ENCODE data around the gene FAM53B. TPM values are rescaled to one million over a fixed set of nuclear protein-coding genes. Genes with fewer than 3 reads are reported as not detected.

FAM53B gene
- total RNA-seq, 1 donor from 2014 or later, result 53.4 TPM

GRCh38 chr10:124575107-124576035, 168.8 kb downstream of the FAM53B start:
- TF ChIP-seq CTCF (IDR thresholded peaks at IDR 0.05; ENCODE audit: borderline replicate concordance), result no peak
- intact Hi-C loops (cut with micrococcal nuclease), result no loop called here
- H3K9me3 ChIP-seq (replicated peaks), result peaks cover 11% of the 10 kb centered on the region
- H3K36me3 ChIP-seq, result no peaks in the 10 kb centered on the region
- no peak for DNase-seq
- no peak overlapping the region for H3K27ac ChIP-seq (replicated peaks)
- no peaks in the 10 kb centered on the region for H3K4me1 ChIP-seq
- H3K4me3 ChIP-seq, result no peak overlapping the region
- no peaks in the 10 kb centered on the region for H3K27me3 ChIP-seq (ENCODE audit: low read depth)

GRCh38 chr10:124574456-124575070, 169.6 kb downstream of the FAM53B start:
- no peak overlapping the region for H3K4me3 ChIP-seq
- no peaks in the 10 kb centered on the region for H3K4me1 ChIP-seq
- no peaks in the 10 kb centered on the region for H3K27me3 ChIP-seq (ENCODE audit: low read depth)
- no peak overlapping the region for H3K27ac ChIP-seq (replicated peaks)
- intact Hi-C loops (cut with micrococcal nuclease), result no loop called here
- TF ChIP-seq CTCF (IDR thresholded peaks at IDR 0.05; ENCODE audit: borderline replicate concordance), result no peak
- no peak for DNase-seq
- H3K36me3 ChIP-seq, result no peaks in the 10 kb centered on the region
- peaks cover 3% of the 10 kb centered on the region for H3K9me3 ChIP-seq (replicated peaks)

- Histone ChIP-seq H3K27ac (replicated peaks) (no peak overlapping the region), H3K27me3 (ENCODE audit: low read depth) (no peaks in the 10 kb centered on the region), H3K9me3 (replicated peaks) (no peaks in the 10 kb centered on the region), H3K36me3 (no peaks in the 10 kb centered on the region), H3K4me3 (no peak overlapping the region), H3K4me1 (no peaks in the 10 kb centered on the region)
- TF ChIP-seq CTCF (IDR thresholded peaks at IDR 0.05; ENCODE audit: borderline replicate concordance), result no peak
- intact Hi-C loops (cut with micrococcal nuclease), result no loop called here
- DNase-seq, result no peak
These were observed 170.3 kb downstream of the FAM53B start for GRCh38 chr10:124573726-124574455.

DNA sequence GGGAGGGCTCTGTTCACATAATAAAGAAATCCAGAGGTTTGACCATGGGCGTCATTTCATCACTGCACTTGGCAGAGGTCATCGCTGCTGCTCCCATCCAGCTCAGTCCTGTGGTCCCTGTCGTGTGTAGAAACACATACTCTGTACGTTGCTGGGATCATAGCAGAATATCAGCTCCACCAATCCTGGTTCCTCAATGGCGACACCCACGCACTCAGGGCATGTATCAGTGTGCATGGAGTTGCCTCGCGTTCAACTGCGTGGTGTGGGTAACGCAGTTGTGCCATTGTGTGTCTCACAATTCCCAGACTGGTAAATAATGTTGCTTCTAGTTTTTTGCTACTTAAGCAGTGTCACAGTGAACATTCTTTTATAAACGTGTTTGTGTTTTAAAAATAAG, 171.4 kb downstream of the FAM53B start:
- Histone ChIP-seq H3K27ac (replicated peaks) (no peak overlapping the region), H3K4me3 (no peak overlapping the region), H3K9me3 (replicated peaks) (no peaks in the 10 kb centered on the region), H3K27me3 (ENCODE audit: low read depth) (no peaks in the 10 kb centered on the region), H3K4me1 (no peaks in the 10 kb centered on the region), H3K36me3 (no peaks in the 10 kb centered on the region)
- no peak for DNase-seq
- intact Hi-C loops (cut with micrococcal nuclease), result no loop called here
- no peak for TF ChIP-seq CTCF (IDR thresholded peaks at IDR 0.05; ENCODE audit: borderline replicate concordance)

- intact Hi-C loops (cut with micrococcal nuclease), result no loop called here
- Histone ChIP-seq H3K9me3 (replicated peaks) (no peaks in the 10 kb centered on the region), H3K27ac (replicated peaks) (no peak overlapping the region), H3K4me1 (peaks cover 6% of the 10 kb centered on the region), H3K4me3 (no peak overlapping the region), H3K27me3 (ENCODE audit: low read depth) (no peaks in the 10 kb centered on the region), H3K36me3 (no peaks in the 10 kb centered on the region)
- TF ChIP-seq CTCF (IDR thresholded peaks at IDR 0.05; ENCODE audit: borderline replicate concordance), result no peak
- DNase-seq, result no peak
These were observed 173.5 kb downstream of the FAM53B start for GRCh38 chr10:124570646-124571045.
